Stimulated activated CD4-positive, alpha-beta T cell treated with anti-CD3 and anti-CD28 coated beads, Interleukin-4, amount 100 ng/mL, for 1 hour (primary cell): Measurements from ENCODE around the gene MBD5.

ENCODE experiments used
- DNase-seq: peaks from one replicate; pipeline ENCODE4 v3.0.0-alpha.2; 2020

The MBD5 gene

GRCh38 chr2:148237911-148238310, 217.0 kb downstream of the MBD5 start:
- DNase-seq, result no peak

GRCh38 chr2:148238561-148238960, 217.7 kb downstream of the MBD5 start:
- DNase-seq, result no peak

- no peak for DNase-seq
Observed at GRCh38 chr2:148240838-148241237, 219.9 kb downstream of the MBD5 start.

- DNase-seq, result no peak
Observed at GRCh38 chr2:148244593-148245292, 223.9 kb downstream of the MBD5 start.

DNA sequence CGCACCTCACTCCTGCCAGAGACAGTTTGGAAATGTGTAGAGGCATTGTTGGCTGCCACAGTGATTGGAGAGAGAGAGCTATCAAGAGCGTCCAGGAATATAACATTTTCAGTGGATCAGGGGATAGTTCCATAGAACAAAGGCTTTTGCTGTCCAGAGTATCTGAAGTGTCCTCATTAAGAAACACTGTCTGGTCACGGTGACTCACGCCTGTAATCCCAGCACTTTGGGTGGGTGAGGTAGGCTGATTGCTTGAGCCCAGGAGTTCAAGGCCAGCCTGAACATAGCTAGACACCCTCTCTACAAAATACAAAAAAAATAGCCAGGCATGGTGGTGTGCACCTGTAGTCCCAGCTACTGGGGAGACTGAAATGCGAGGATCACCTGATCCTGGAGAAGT, 231.1 kb downstream of the MBD5 start:
- DNase-seq, result no peak

GRCh38 chr2:148252646-148253045, 231.8 kb downstream of the MBD5 start:
- no peak for DNase-seq

DNA sequence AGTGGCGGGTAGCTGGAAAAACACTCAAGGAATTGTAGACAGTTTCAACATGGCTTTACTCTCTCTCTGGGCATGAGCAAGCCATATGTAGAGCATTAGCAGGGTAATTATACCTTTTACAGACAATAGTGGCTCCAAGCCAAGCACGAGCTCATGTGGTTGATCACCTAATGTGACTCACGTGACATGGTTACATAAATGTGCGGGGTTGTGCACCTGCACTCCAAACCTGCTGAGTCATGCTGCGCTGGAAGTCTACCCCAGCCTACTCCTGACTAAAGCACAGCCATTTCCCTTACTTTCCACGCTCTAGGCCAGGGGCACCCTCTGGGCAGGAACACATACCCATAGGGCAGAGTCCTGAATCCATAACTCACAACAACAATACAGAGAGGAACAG, 232.8 kb downstream of the MBD5 start:
- no peak for DNase-seq

DNA sequence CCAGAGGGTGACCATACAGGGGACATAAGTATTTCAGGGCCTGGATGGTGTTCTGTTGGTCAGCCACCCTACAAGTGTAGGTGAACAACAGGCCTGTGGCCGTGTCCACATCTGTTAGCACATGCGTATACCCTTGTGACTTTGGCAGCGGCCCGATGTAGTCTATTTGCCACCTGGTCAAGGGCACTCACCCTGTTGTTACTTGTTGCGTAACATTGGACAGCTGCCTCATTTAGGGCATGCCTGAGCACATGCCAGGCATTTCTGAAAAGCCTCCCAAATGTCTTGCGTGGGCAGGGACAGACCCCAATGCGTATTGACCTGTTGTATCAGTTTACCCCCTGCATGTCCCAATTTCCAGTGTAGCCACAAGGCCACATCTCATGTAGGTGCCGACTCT, 235.0 kb downstream of the MBD5 start:
- DNase-seq, result no peak

GRCh38 chr2:148257276-148257675, 236.4 kb downstream of the MBD5 start:
- DNase-seq, result no peak

DNA sequence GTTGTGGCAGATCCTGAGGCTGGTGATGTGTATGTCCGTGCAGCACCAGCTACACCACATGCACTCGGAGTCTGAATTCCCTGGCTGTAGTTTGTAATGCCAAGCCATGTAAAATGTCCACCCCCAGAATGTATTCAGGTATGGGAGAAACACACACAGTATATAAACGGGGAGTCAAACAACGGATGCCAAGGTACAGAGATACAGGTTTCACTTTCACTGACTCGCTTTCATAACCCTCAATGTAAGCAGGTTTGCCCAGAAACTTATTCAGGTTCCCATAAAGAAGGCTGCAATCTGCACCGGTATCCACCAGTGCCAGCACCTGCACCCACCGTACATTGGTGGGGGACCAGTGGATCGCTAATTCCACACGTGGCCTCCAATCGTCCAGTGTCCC, 237.2 kb downstream of the MBD5 start:
- DNase-seq, result no peak

GRCh38 chr2:148259674-148260073, 238.8 kb downstream of the MBD5 start:
- no peak for DNase-seq

DNA sequence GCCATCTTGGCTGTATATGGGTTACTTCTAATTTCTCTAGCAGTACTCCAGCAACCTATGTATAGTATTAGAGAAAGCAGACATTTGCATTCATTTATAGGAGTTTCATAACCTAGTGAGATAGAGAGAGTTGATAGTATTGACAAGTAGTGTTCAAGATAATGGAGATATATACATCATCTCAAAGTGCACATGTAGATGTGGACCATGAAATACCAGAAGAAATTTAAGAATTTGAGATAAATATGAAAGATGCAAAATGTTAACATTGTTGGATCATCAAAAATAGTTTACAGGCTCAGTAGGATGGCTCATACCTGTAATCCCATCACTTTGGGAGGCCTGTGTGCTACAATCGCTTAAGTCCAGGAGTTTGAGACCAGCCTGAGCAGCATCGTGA, 243.0 kb downstream of the MBD5 start:
- DNase-seq, result no peak

DNA sequence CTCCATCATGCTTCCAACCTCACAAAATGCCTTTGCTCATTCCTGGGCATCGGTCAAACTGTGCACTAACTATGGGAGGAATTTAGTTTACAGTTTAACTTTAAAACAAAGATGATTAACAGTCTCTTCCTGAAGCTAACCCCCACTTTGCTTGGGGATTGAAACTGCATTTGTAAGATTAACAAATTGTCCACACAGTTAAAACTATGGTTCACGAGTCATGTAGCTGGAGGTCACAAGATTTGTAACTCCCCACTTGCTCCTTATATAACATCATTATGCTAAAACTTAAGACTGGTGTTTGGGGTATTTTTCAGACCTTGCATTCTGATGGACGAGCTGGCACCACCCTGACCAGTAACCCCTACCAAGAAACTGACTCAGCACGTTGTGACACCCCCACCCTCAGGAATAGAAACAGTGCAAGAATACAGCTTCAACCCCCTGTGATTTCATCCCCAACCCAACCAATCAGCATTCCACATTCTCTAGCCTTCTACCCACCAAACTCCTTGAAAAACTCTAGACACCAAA, 252.3 kb downstream of the MBD5 start:
- DNase-seq, result no peak

DNA sequence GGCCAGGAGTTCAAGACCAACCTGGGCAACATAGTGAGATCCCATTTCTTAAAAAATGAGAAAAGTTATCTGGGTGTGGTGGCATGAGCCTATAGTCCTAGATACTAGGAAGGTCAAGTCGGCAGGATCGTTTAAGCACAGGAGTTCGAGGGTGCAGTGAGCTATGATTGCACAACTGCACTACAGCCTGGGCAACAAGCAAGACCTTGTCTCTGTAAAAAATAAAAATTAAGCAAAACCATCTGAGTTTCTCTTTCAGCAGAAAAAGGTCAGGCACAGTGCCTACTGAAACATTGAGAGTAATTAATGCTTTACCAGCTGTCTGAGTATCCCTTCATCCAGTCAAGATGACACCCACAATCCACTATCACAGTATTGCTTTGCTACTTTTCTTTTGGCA, 258.3 kb downstream of the MBD5 start:
- no peak for DNase-seq

- DNase-seq, result no peak
Observed at GRCh38 chr2:148282201-148282600, 261.3 kb downstream of the MBD5 start.

- no peak for DNase-seq
Observed at GRCh38 chr2:148292431-148292830, 271.5 kb downstream of the MBD5 start.

- no peak for DNase-seq
Observed at GRCh38 chr2:148298196-148298595, 277.3 kb downstream of the MBD5 start.

DNA sequence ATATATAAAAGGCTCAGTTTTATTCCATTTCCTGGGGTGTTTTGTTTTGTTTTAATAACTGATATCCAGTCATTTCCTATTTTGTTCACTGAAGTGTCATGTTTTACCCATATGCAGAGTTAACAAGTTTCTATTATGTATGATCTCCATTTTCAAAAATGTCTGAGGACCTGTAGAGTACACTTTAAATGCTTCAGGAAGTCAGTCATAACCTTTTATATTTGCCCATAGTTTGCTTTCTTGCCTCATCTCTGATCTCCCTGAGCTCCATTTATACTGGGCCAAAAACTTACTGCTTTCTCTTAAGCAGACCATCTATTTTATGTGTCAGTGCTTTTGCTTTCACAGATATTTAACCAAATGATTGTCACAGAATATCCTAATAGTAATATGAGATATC, 278.7 kb downstream of the MBD5 start:
- DNase-seq, result no peak

DNA sequence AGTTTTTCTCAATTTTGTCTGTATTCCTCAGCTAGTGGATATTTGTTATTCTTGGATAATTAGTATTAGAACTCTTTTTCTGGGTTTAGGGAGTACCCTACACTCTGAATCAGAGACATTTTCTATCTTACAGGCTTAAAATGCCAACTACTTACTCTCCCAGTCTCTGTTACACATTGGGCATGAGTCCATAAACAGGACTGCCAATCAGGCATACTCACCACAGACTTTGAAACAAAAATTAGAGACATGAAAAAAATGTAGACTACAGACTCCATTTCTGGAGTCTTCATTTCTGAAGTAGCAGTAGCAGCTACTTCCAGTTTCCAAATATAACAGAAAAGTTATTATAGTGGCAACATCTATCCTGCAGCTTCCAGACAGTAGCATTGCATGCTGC, 279.7 kb downstream of the MBD5 start:
- no peak for DNase-seq

DNA sequence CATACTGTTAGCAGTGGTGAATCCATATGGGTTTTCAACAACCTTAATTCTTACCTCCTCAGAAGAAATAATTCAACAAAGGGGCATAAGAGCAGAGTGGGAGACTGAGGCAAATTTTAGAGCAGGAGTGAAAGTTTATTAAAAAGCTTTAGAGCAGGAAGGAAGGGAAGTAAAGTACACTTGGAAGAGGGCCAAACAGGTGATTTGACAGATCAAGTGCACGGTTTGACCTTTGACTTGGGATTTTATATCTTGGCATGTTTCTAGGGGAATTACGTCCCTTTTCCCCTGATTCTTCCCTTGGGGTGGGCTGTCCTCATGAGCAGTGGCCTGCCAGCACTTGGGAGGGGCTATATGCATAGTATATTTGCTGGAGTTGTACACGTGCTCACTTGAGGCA, 280.5 kb downstream of the MBD5 start:
- no peak for DNase-seq

DNA sequence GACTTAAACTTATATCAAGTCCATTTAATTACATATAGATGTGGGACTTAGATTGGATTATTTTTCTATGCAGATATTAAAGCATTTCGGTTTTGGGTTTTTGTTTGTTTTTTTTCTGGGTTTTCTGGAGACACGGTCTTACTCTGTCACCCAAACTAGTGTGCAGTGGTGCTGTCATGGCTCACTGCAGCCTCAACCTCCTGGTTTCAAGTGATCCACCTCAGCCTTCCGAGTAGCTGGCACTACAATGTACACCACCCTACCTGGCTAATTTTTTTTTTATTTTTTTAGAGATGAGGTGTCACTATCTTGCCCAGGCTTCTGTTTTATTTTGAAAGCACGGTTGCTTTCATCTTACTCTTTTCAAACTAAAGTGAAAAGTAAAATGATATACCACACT, 281.6 kb downstream of the MBD5 start:
- DNase-seq, result no peak

- DNase-seq, result no peak
Observed at GRCh38 chr2:148303161-148303560, 282.3 kb downstream of the MBD5 start.

GRCh38 chr2:148305476-148305875, 284.6 kb downstream of the MBD5 start:
- DNase-seq, result no peak

DNA sequence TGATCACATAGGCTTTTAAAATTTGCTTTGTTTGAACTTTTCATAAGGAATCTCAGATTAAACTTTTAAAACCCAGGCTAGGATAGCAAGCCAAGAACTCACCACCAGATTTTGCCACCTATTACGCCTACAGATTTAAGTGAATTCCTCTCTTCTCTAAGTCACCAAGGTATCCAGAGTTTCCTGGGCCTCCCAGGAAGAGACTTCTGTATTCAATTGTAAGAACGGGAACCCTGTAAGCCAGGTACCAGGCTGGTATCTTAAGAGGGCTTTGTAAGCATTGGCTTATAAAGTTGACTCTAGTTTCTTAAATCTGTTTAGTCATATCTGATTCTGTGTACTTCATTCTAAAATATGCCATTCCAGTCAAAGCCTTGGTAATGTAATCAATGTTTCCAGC, 285.1 kb downstream of the MBD5 start:
- DNase-seq, result no peak

DNA sequence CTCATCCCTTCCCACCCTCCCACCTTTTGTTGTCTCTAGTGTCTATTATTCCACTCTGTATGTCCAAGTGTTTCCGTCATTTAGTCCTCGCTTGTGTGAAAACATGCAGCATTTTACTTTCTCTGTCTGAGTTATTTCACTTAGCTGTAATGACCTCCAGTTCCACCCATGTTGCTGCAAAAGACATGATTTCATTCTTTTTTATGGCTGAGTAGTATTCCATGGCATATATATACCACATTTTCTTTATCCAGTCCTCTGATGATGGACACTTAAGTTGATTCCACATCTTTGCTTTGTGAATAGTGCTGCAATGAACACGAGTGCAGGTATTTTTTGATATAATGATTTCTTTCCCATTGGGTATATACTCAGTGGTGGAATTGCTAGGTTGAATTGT, 296.7 kb downstream of the MBD5 start:
- DNase-seq, result no peak
